Lung (tissue), 12 donors: ENCODE results near the gene PKLR. TPM values are rescaled to one million over a fixed set of nuclear protein-coding genes. Genes with fewer than 3 reads are reported as not detected.

Experiments used
- ATAC-seq: fragments of 200-7000 bp; cut with Tn5 transposase; one replicate; pipeline ENCODE4 v1.9.1; 2020; ENCODE audit warnings: moderate number of reproducible peaks; ENCODE audit not compliant: insufficient read depth, low FRiP score
- DNase-seq, 3 donors: peaks; one replicate each; pipeline ENCODE4 v3.0.0-alpha.2; 2013 to 2017
- H3K27ac ChIP-seq, 2 donors: one replicate each; pipeline ENCODE4 v1.5.1; 2013; ENCODE audit warnings: mild to moderate bottlenecking in 2 of 2, moderate library complexity in 2 of 2, control low read depth in 1 of 2, inconsistent platforms in 1 of 2, low read depth in 1 of 2, low read length in 1 of 2
- H3K27me3 ChIP-seq, 3 donors: one replicate each; pipeline ENCODE4 v1.5.1; 2013; ENCODE audit warnings: low read length in 2 of 3; ENCODE audit not compliant: control insufficient read depth in 3 of 3, insufficient read depth in 3 of 3
- H3K36me3 ChIP-seq, 4 donors: one replicate each; pipeline ENCODE4 v1.5.1; 2013; ENCODE audit warnings: low read length in 4 of 4, mild to moderate bottlenecking in 1 of 4, moderate library complexity in 1 of 4; ENCODE audit not compliant: control insufficient read depth in 4 of 4, insufficient read depth in 4 of 4
- H3K4me1 ChIP-seq, 5 donors: one replicate each; pipeline ENCODE4 v1.5.1; 2013; ENCODE audit warnings: low read length in 5 of 5, mild to moderate bottlenecking in 2 of 5, moderate library complexity in 1 of 5; ENCODE audit not compliant: control insufficient read depth in 5 of 5, insufficient read depth in 5 of 5
- H3K4me3 ChIP-seq: one replicate; pipeline ENCODE4 v1.5.1; 2013; ENCODE audit warnings: mild to moderate bottlenecking, control low read depth, moderate library complexity
- H3K9ac ChIP-seq, 2 donors: one replicate each; pipeline ENCODE4 v1.5.1; 2013; ENCODE audit warnings: low read length in 2 of 2, control low read depth in 1 of 2; ENCODE audit not compliant: insufficient read depth in 1 of 2
- H3K9me3 ChIP-seq, 4 donors: one replicate each; pipeline ENCODE4 v1.5.1; 2013; ENCODE audit warnings: low read length in 3 of 4, mild to moderate bottlenecking in 1 of 4, moderate library complexity in 1 of 4; ENCODE audit not compliant: control insufficient read depth in 4 of 4, insufficient read depth in 3 of 4
- WGBS, 2 donors: extraction: QIAGEN DNeasy Blood & Tissue Kit; methylation state at CpG; one replicate each; pipeline ENCODE4 v1.1.7; 2013; 5-methylcytosine and 5-hydroxymethylcytosine counted together
- polyA plus RNA-seq, 2 donors: library from polyadenylated mRNA; stranded (reverse); fragments of 200-250 nt; gene quantifications; one replicate each; pipeline ENCODE4 v1.2.1, GENCODE V29; 2013
- total RNA-seq, 2 donors: library from RNA; depleted of rRNA in 1 of 2; stranded (reverse); fragments of >200 nt in 1 of 2; gene quantifications; one replicate each; pipeline ENCODE4 v1.2.1, GENCODE V29; 2014 to 2021
- TF ChIP-seq, protein P1 (sequence below): IDR thresholded peaks from 2 replicates; pipeline ENCODE4 v1.5.1; 2012; ENCODE audit warnings: mild to moderate bottlenecking; ENCODE audit errors: control extremely low read depth, extremely low read depth
- donor health status: control.
- donor health status: control.
- donor health status: Bipolar disorder and iron deficiency.
- donor health status: healthy.
- donor health status: DM: yes; HTN: yes; CAD: no.

Gene PKLR
- total and polyA plus RNA-seq, 4 donors, result 0.02 to 0.09 TPM; not detected in 2

GRCh38 chr1:155322953-155323728, 21.9 kb upstream of the PKLR start:
- TF ChIP-seq, protein P1, sequence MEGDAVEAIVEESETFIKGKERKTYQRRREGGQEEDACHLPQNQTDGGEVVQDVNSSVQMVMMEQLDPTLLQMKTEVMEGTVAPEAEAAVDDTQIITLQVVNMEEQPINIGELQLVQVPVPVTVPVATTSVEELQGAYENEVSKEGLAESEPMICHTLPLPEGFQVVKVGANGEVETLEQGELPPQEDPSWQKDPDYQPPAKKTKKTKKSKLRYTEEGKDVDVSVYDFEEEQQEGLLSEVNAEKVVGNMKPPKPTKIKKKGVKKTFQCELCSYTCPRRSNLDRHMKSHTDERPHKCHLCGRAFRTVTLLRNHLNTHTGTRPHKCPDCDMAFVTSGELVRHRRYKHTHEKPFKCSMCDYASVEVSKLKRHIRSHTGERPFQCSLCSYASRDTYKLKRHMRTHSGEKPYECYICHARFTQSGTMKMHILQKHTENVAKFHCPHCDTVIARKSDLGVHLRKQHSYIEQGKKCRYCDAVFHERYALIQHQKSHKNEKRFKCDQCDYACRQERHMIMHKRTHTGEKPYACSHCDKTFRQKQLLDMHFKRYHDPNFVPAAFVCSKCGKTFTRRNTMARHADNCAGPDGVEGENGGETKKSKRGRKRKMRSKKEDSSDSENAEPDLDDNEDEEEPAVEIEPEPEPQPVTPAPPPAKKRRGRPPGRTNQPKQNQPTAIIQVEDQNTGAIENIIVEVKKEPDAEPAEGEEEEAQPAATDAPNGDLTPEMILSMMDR, result peak; percentile 83
- Histone ChIP-seq H3K9me3 (no peaks in the 10 kb centered on the region), H3K4me3 (peak overlapping the region; percentile 78), H3K36me3 (peaks cover 2 to 20% (median 11%) of the 10 kb centered on the region in 4 donors), H3K9ac (no peak overlapping the region), H3K27ac (peak overlapping the region; percentile 94 to 95), H3K27me3 (no peaks in the 10 kb centered on the region), H3K4me1 (peaks cover 0 to 39% (median 17%) of the 10 kb centered on the region in 5 donors)
- ATAC-seq, result peak; percentile 64
- DNase-seq, result peak; percentile 95
- 1% methylated on average over 45 to 58 of the region's 58 CpGs for WGBS, 2 donors

DNA sequence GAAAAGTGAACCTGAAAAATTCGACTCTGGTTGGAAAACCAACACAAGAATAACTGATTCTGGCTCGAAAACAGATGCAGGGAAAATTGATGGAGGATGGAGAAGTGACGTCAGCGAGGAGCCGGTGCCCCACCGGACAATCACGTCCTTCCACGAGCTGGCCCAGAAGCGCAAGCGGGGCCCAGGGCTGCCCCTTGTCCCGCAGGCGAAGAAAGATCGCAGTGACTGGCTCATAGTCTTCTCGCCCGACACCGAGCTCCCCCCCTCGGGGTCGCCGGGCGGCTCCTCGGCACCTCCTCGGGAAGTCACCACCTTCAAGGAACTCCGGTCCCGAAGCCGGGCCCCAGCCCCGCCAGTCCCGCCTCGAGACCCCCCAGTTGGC, 21.3 kb upstream of the PKLR start:
- Histone ChIP-seq H3K27me3 (no peaks in the 10 kb centered on the region), H3K4me3 (peak overlapping the region; percentile 41), H3K27ac (peak overlapping the region; percentile 34 to 78), H3K9me3 (no peaks in the 10 kb centered on the region), H3K9ac (peak overlapping the region in 1 of 2 donors; percentile 26), H3K36me3 (peaks cover 2 to 18% (median 10%) of the 10 kb centered on the region in 4 donors), H3K4me1 (peaks cover 0 to 39% (median 17%) of the 10 kb centered on the region in 5 donors)
- no peak for ATAC-seq
- DNase-seq, result peak in 2 of 3 donors; percentile 58 to 61
- TF ChIP-seq, protein P1, result no peak
- whole genome bisulfite sequencing, 2 donors, result 2% methylated on average over 26 to 28 of the region's 28 CpGs

DNA sequence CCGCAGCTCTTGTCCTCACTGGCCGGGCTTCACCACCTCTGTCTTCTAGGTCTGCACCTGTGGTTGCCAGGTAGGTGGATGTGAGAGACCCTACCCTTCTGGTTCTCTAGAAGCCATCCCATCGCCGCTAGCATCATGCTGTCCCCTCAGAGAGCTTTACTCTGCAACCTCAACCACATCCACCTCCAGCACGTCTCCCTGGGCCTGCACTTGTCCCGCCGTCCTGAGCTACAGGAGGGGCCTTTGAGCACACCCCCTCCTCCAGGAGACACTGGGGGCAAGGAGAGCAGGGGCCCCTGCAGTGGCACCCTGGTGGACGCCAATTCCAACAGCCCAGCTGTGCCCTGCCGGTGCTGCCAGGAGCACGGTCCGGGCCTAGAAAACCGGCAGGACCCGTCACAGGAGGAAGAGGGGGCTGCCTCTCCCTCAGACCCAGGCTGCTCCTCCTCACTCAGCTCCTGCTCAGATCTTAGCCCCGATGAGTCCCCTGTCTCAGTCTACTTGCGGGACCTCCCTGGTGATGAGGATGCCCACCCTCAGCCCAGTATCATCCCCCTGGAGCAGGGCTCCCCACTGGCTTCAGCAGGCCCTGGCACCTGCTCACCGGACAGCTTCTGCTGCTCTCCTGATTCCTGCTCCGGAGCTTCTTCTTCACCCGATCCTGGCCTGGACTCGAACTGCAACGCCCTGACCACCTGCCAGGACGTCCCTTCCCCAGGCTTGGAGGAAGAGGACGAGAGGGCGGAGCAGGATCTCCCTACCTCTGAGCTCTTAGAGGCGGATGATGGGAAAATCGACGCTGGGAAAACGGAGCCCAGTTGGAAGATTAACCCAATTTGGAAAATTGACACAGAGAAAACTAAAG, 20.6 kb upstream of the PKLR start:
- Histone ChIP-seq H3K4me3 (no peak overlapping the region), H3K9ac (peak overlapping the region in 1 of 2 donors; percentile 26), H3K4me1 (peaks cover 0 to 39% (median 17%) of the 10 kb centered on the region in 5 donors), H3K36me3 (peaks cover 2 to 17% (median 11%) of the 10 kb centered on the region in 4 donors), H3K27ac (peak overlapping the region in 1 of 2 donors; percentile 55), H3K27me3 (no peaks in the 10 kb centered on the region), H3K9me3 (no peaks in the 10 kb centered on the region)
- DNase-seq (peak in 1 of 3 donors; percentile 9), ATAC-seq (no peak)
- 57 to 64% methylated on average over 27 of the region's 27 CpGs for WGBS, 2 donors
- TF ChIP-seq, protein P1, result no peak
